ENCODE measurements around the gene ATP6V1G2. TPM values are rescaled to one million over a fixed set of nuclear protein-coding genes. Genes with fewer than 3 reads are reported as not detected.
A peak's percentile ranks its signal among the peaks of the same experiment; 100 is the strongest.

Gene ATP6V1G2
- total RNA-seq, 1 donor from 2014 or later: 0.67 TPM

- no peak for TF ChIP-seq CTCF (IDR thresholded peaks at IDR 0.05; ENCODE audit: insufficient read depth, low read length, poor library complexity, severe bottlenecking)
- DNase-seq (ENCODE audit: low read depth): no peak
- no peaks in the 10 kb centered on the region for H3K36me3 ChIP-seq (ENCODE audit: control insufficient read depth, insufficient read depth, low read length)
- H3K4me3 ChIP-seq (ENCODE audit: low read depth, low read length): no peak overlapping the region
- H3K27me3 ChIP-seq (ENCODE audit: control insufficient read depth, insufficient read depth, low read length): no peaks in the 10 kb centered on the region
These were observed 31.2 kb upstream of the ATP6V1G2 start for GRCh38 chr6:31577579-31577966.

GRCh38 chr6:31576897-31577578, 30.6 kb upstream of the ATP6V1G2 start:
- TF ChIP-seq CTCF (IDR thresholded peaks at IDR 0.05; ENCODE audit: insufficient read depth, low read length, poor library complexity, severe bottlenecking): no peak
- DNase-seq (ENCODE audit: low read depth): no peak
- Histone ChIP-seq H3K4me3 (ENCODE audit: low read depth, low read length) (no peak overlapping the region), H3K36me3 (ENCODE audit: control insufficient read depth, insufficient read depth, low read length) (no peaks in the 10 kb centered on the region), H3K27me3 (ENCODE audit: control insufficient read depth, insufficient read depth, low read length) (no peaks in the 10 kb centered on the region)

GRCh38 chr6:31575952-31576685, 29.7 kb upstream of the ATP6V1G2 start:
- no peak for TF ChIP-seq CTCF (IDR thresholded peaks at IDR 0.05; ENCODE audit: insufficient read depth, low read length, poor library complexity, severe bottlenecking)
- Histone ChIP-seq H3K36me3 (ENCODE audit: control insufficient read depth, insufficient read depth, low read length) (no peaks in the 10 kb centered on the region), H3K4me3 (ENCODE audit: low read depth, low read length) (peak overlapping the region; percentile 32), H3K27me3 (ENCODE audit: control insufficient read depth, insufficient read depth, low read length) (no peaks in the 10 kb centered on the region)
- DNase-seq (ENCODE audit: low read depth): no peak

GRCh38 chr6:31575335-31575901, 29.0 kb upstream of the ATP6V1G2 start, which contains the start of gene TNF:
TNF (plus strand) TSS chr6:31575565; CDS start chr6:31575742, 177 bp downstream.
- DNase-seq (ENCODE audit: low read depth): no peak
- Histone ChIP-seq H3K4me3 (ENCODE audit: low read depth, low read length) (peak within 1 kb of the TSS; percentile 32), H3K27me3 (ENCODE audit: control insufficient read depth, insufficient read depth, low read length) (no peaks in the 10 kb centered on the region), H3K36me3 (ENCODE audit: control insufficient read depth, insufficient read depth, low read length) (no peaks in the 10 kb centered on the region)
- TF ChIP-seq CTCF (IDR thresholded peaks at IDR 0.05; ENCODE audit: insufficient read depth, low read length, poor library complexity, severe bottlenecking): no peak

GRCh38 chr6:31574106-31575061, 28.0 kb upstream of the ATP6V1G2 start:
- Histone ChIP-seq H3K27me3 (ENCODE audit: control insufficient read depth, insufficient read depth, low read length) (no peaks in the 10 kb centered on the region), H3K36me3 (ENCODE audit: control insufficient read depth, insufficient read depth, low read length) (no peaks in the 10 kb centered on the region), H3K4me3 (ENCODE audit: low read depth, low read length) (no peak overlapping the region)
- DNase-seq (ENCODE audit: low read depth): no peak
- no peak for TF ChIP-seq CTCF (IDR thresholded peaks at IDR 0.05; ENCODE audit: insufficient read depth, low read length, poor library complexity, severe bottlenecking)

Data from kidney epithelial cell (primary cell).